ENCODE results near the gene RASGEF1C.

The RASGEF1C gene

GRCh38 chr5:180118391-180118791, 90.6 kb downstream of the RASGEF1C start:
- DNase-seq, result no peak

GRCh38 chr5:180117000-180117725, 91.8 kb downstream of the RASGEF1C start:
- DNase-seq, result no peak

GRCh38 chr5:180116077-180116999, 92.7 kb downstream of the RASGEF1C start:
- no peak for DNase-seq

- no peak for DNase-seq
Observed at GRCh38 chr5:180115326-180116076, 93.5 kb downstream of the RASGEF1C start.

- no peak for DNase-seq
Observed at GRCh38 chr5:180114304-180115003, 94.6 kb downstream of the RASGEF1C start.

GRCh38 chr5:180113660-180114303, 95.2 kb downstream of the RASGEF1C start:
- no peak for DNase-seq

GRCh38 chr5:180112181-180112861, 96.7 kb downstream of the RASGEF1C start:
- DNase-seq, result no peak

- DNase-seq, result no peak
Observed at GRCh38 chr5:180111273-180112002, 97.6 kb downstream of the RASGEF1C start.

GRCh38 chr5:180109920-180110319, 99.1 kb downstream of the RASGEF1C start:
- no peak for DNase-seq

GRCh38 chr5:180107005-180107404, 102.0 kb downstream of the RASGEF1C start:
- no peak for DNase-seq

GRCh38 chr5:180105827-180106312, 103.1 kb downstream of the RASGEF1C start:
- DNase-seq, result peak; percentile 32

GRCh38 chr5:180104168-180104530, 104.9 kb downstream of the RASGEF1C start:
- no peak for DNase-seq

GRCh38 chr5:180103487-180104167, 105.4 kb downstream of the RASGEF1C start:
- DNase-seq, result no peak

- no peak for DNase-seq
Observed at GRCh38 chr5:180102636-180103035, 106.4 kb downstream of the RASGEF1C start.

- DNase-seq, result no peak
Observed at GRCh38 chr5:180101451-180102105, 107.4 kb downstream of the RASGEF1C start.

GRCh38 chr5:180100621-180101450, 108.2 kb downstream of the RASGEF1C start:
- no peak for DNase-seq

- no peak for DNase-seq
Observed at GRCh38 chr5:180099733-180100611, 109.0 kb downstream of the RASGEF1C start.
